Activated B cell treated with CpG ODN at 0.5 μM for 24 hours (primary cell): ENCODE data around the gene CEP76. TPM values are rescaled to one million over a fixed set of nuclear protein-coding genes. Genes with fewer than 3 reads are reported as not detected.

Experiments
- ATAC-seq: fragments of 200-7000 bp; cut with Tn5 transposase; one replicate; pipeline ENCODE4 v1.10.0; 2021; ENCODE audit warnings: low read depth, mild to moderate bottlenecking, moderate library complexity
- CTCF ChIA-PET: fragments of 350-600 bp; sonication (Branson Sonifier 250); formaldehyde crosslinking; loops from one replicate; lab custom pipeline; 2021; ENCODE audit warnings: antibody characterized with exemption; lab: Charles Lee
- POLR2A ChIA-PET: fragments of 350-600 bp; sonication (Branson Sonifier 250); formaldehyde crosslinking; loops from one replicate; lab custom pipeline; 2021; ENCODE audit warnings: antibody characterized with exemption; lab: Charles Lee
- DNase-seq: peaks from one replicate; pipeline ENCODE4 v3.0.0; 2022
- H3K27ac Mint-ChIP-seq: one replicate; pipeline ENCODE4 v1.8.0; 2020; ENCODE audit warnings: mixed read lengths
- H3K27me3 Mint-ChIP-seq: one replicate; pipeline ENCODE4 v1.8.0; 2021; ENCODE audit warnings: mixed read lengths
- H3K36me3 Mint-ChIP-seq: one replicate; pipeline ENCODE4 v1.8.0; 2021; ENCODE audit warnings: low read depth, mixed read lengths
- H3K4me1 Mint-ChIP-seq: one replicate; pipeline ENCODE4 v1.8.0; 2021; ENCODE audit warnings: mixed read lengths
- H3K4me3 Mint-ChIP-seq: one replicate; pipeline ENCODE4 v1.8.0; 2020; ENCODE audit warnings: mild to moderate bottlenecking, mixed read lengths
- H3K9me3 Mint-ChIP-seq: one replicate; pipeline ENCODE4 v1.8.0; 2020; ENCODE audit warnings: mixed read lengths
- CTCF ChIP-seq: fragments of 200-600 bp; IDR thresholded peaks from one replicate; pipeline ENCODE4 v1.8.0; 2022; ENCODE audit warnings: antibody characterized with exemption, mild to moderate bottlenecking
- intact Hi-C: fragments of 100-400 bp; cut with micrococcal nuclease; formaldehyde crosslinking; loops from one replicate; pipeline ENCODE4 v1.15.1; 2024
- total RNA-seq: library from RNA; stranded (reverse); gene quantifications from 2 replicates; pipeline ENCODE4 v1.2.3, GENCODE V29; 2022

CEP76 gene
- total RNA-seq, 1 donor from 2014 or later = 6.9 TPM

DNA sequence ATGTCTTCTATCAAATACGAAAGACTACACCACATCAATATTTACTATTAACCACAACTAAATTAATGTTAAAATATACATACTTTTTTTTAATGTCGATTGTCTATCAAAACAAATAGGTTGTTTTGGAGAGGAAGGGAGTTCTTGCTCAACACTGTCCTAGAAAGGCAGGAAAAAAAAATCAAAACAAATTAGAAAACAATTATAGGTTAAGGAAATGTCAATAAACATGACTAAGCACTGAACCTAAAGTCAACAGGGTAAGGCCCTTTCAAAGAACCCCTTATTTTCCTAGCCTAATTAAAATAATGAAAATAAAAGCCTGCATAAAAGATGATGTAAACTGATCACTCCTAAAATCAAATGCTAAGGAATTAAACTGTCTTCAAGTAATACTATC, 2.8 kb downstream of the CEP76 start:
- Mint-ChIP-seq H3K4me3 (no peak overlapping the region), H3K4me1 (peaks cover 28% of the 10 kb centered on the region), H3K36me3 (peaks cover 33% of the 10 kb centered on the region), H3K9me3 (no peaks in the 10 kb centered on the region), H3K27me3 (no peaks in the 10 kb centered on the region), H3K27ac (no peak overlapping the region)
- TF ChIP-seq CTCF = no peak
- ChIA-PET POLR2A (no interaction called here), CTCF (no interaction called here)
- no peak for ATAC-seq
- no peak for DNase-seq
- intact Hi-C loops = loop anchor here (5.0 kb wide), 2 partner anchors 292 to 717 kb away; partner anchors contain the start of genes IMPA2 and PRELID3A

- H3K36me3 Mint-ChIP-seq = peaks cover 26% of the 10 kb centered on the region
- POLR2A ChIA-PET = no interaction called here
- ATAC-seq = no peak
- CTCF ChIA-PET = no interaction called here
- DNase-seq = no peak
- no peak overlapping the region for H3K4me3 Mint-ChIP-seq
- no peak for TF ChIP-seq CTCF
- H3K27me3 Mint-ChIP-seq = no peaks in the 10 kb centered on the region
- intact Hi-C loops = no loop called here
- H3K4me1 Mint-ChIP-seq = no peaks in the 10 kb centered on the region
- H3K27ac Mint-ChIP-seq = no peak overlapping the region
- no peaks in the 10 kb centered on the region for H3K9me3 Mint-ChIP-seq
These were observed 8.5 kb downstream of the CEP76 start for GRCh38 chr18:12694032-12694431.

DNA sequence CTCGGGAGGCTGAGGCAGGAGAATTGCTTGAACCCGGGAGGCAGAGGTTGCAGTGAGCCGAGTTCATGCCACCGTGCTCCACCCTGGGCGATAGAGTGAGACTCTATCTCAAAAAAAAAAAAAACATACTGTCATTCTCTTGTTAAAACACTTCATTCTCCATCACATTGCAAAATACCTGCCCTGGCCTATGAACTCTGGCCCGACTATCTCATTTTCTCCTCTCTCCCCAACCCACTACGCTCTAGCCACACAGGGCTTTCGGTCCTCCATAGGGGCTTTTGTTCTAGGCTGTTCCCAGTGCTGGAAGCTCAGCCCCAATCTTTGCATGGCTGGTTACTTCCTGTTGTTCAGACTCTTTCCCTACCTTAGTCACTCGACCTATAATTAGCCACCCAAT, 10.3 kb downstream of the CEP76 start:
- no peak for TF ChIP-seq CTCF
- intact Hi-C loops = no loop called here
- H3K4me3 Mint-ChIP-seq = no peak overlapping the region
- POLR2A ChIA-PET = no interaction called here
- no peak overlapping the region for H3K27ac Mint-ChIP-seq
- no peaks in the 10 kb centered on the region for H3K27me3 Mint-ChIP-seq
- peaks cover 18% of the 10 kb centered on the region for H3K36me3 Mint-ChIP-seq
- H3K9me3 Mint-ChIP-seq = no peaks in the 10 kb centered on the region
- no peaks in the 10 kb centered on the region for H3K4me1 Mint-ChIP-seq
- ATAC-seq = no peak
- no peak for DNase-seq
- CTCF ChIA-PET = no interaction called here

GRCh38 chr18:12689256-12689850, 13.2 kb downstream of the CEP76 start:
- Mint-ChIP-seq H3K27me3 (no peaks in the 10 kb centered on the region), H3K27ac (no peak overlapping the region), H3K36me3 (peaks cover 23% of the 10 kb centered on the region), H3K9me3 (no peaks in the 10 kb centered on the region), H3K4me3 (no peak overlapping the region), H3K4me1 (no peaks in the 10 kb centered on the region)
- ChIA-PET POLR2A (no interaction called here), CTCF (interaction anchor here (0.9 kb wide), 1 partner anchor 204 kb away, joined by 3 read pairs; no protein-coding TSS in a partner anchor)
- no peak for TF ChIP-seq CTCF
- intact Hi-C loops = no loop called here
- no peak for ATAC-seq
- DNase-seq = no peak

GRCh38 chr18:12686100-12686499, 16.4 kb downstream of the CEP76 start:
- Mint-ChIP-seq H3K4me3 (no peak overlapping the region), H3K9me3 (no peaks in the 10 kb centered on the region), H3K27ac (no peak overlapping the region), H3K36me3 (peaks cover 14% of the 10 kb centered on the region), H3K4me1 (no peaks in the 10 kb centered on the region), H3K27me3 (no peaks in the 10 kb centered on the region)
- no peak for DNase-seq
- no peak for TF ChIP-seq CTCF
- no peak for ATAC-seq
- intact Hi-C loops = no loop called here
- POLR2A ChIA-PET = no interaction called here
- CTCF ChIA-PET = no interaction called here
